ENCODE data around the gene AS3MT. TPM values are rescaled to one million over a fixed set of nuclear protein-coding genes. Genes with fewer than 3 reads are reported as not detected.
"Not testable (repeated sequence)": the region's sequence is repeated elsewhere in the genome, so short reads cannot be mapped to it uniquely, and the experiment has no call there.

AS3MT gene
- total RNA-seq, 3 donors from 2014 or later: 3.7 to 5.6 (median 5.2) TPM

- Histone ChIP-seq H3K27me3 (no peaks in the 10 kb centered on the region), H3K4me1 (peaks cover 0 to 19% of the 10 kb centered on the region in 2 donors), H3K4me3 (no peak overlapping the region), H3K27ac (no peak overlapping the region), H3K36me3 (no peaks in the 10 kb centered on the region), H3K9me3 (no peaks in the 10 kb centered on the region)
- no peak for DNase-seq (ENCODE audit: low spot score in 2 of 2)
- intact Hi-C loops (cut with DNase I; ENCODE audit: low total_unique reads): loop anchor here (2.0 to 10.0 kb wide), 2 partner anchors 25 to 151 kb away; no protein-coding TSS in a partner anchor
- TF ChIP-seq POLR2AphosphoS5 (IDR thresholded peaks at IDR 0.05) (no peak), POLR2A (IDR thresholded peaks at IDR 0.05) (no peak), CTCF (IDR thresholded peaks at IDR 0.05) (no peak)
Measured at GRCh38 chr10:102923601-102924000, 54.3 kb downstream of the AS3MT start.

- intact Hi-C loops (cut with DNase I; ENCODE audit: low total_unique reads): loop anchor here (10.0 kb wide), 1 partner anchor 148 kb away; no protein-coding TSS in a partner anchor
- TF ChIP-seq POLR2A (IDR thresholded peaks at IDR 0.05) (no peak), POLR2AphosphoS5 (IDR thresholded peaks at IDR 0.05) (no peak), CTCF (IDR thresholded peaks at IDR 0.05) (no peak)
- H3K9me3 ChIP-seq: no peaks in the 10 kb centered on the region
- H3K36me3 ChIP-seq: no peaks in the 10 kb centered on the region
- H3K27ac ChIP-seq: no peak overlapping the region
- peaks cover 0 to 2% of the 10 kb centered on the region in 2 donors for H3K4me1 ChIP-seq
- DNase-seq (ENCODE audit: low spot score in 2 of 2): no peak
- H3K27me3 ChIP-seq: no peaks in the 10 kb centered on the region
- H3K4me3 ChIP-seq: no peak overlapping the region
Measured at GRCh38 chr10:102926842-102927241, 57.6 kb downstream of the AS3MT start.

GRCh38 chr10:102927311-102928010, 58.2 kb downstream of the AS3MT start:
- H3K4me3 ChIP-seq: no peak overlapping the region
- intact Hi-C loops (cut with DNase I; ENCODE audit: low total_unique reads): loop anchor here (10.0 kb wide), 1 partner anchor 147 kb away; no protein-coding TSS in a partner anchor
- no peaks in the 10 kb centered on the region for H3K36me3 ChIP-seq
- no peak for TF ChIP-seq POLR2A (IDR thresholded peaks at IDR 0.05)
- TF ChIP-seq CTCF (IDR thresholded peaks at IDR 0.05): no peak
- no peak for TF ChIP-seq POLR2AphosphoS5 (IDR thresholded peaks at IDR 0.05)
- H3K4me1 ChIP-seq: no peaks in the 10 kb centered on the region
- H3K27ac ChIP-seq: no peak overlapping the region
- no peaks in the 10 kb centered on the region for H3K27me3 ChIP-seq
- H3K9me3 ChIP-seq: no peaks in the 10 kb centered on the region
- no peak for DNase-seq (ENCODE audit: low spot score in 2 of 2)

- H3K27ac ChIP-seq; H3K36me3 ChIP-seq; H3K4me1 ChIP-seq; H3K27me3 ChIP-seq; DNase-seq (ENCODE audit: low spot score in 2 of 2); H3K4me3 ChIP-seq; H3K9me3 ChIP-seq: not testable (repeated sequence)
- intact Hi-C loops (cut with DNase I; ENCODE audit: low total_unique reads): loop anchor here (10.0 kb wide), 1 partner anchor 146 kb away; no protein-coding TSS in a partner anchor
Measured at GRCh38 chr10:102928442-102928841, 59.2 kb downstream of the AS3MT start.

GRCh38 chr10:102930720-102931119, 61.5 kb downstream of the AS3MT start:
- H3K4me3 ChIP-seq: no peak overlapping the region
- H3K27me3 ChIP-seq: no peaks in the 10 kb centered on the region
- intact Hi-C loops (cut with DNase I; ENCODE audit: low total_unique reads): no loop called here
- DNase-seq (ENCODE audit: low spot score in 2 of 2): no peak
- no peaks in the 10 kb centered on the region for H3K36me3 ChIP-seq
- H3K27ac ChIP-seq: no peak overlapping the region
- H3K9me3 ChIP-seq: no peaks in the 10 kb centered on the region
- no peak for TF ChIP-seq POLR2AphosphoS5 (IDR thresholded peaks at IDR 0.05)
- no peak for TF ChIP-seq POLR2A (IDR thresholded peaks at IDR 0.05)
- TF ChIP-seq CTCF (IDR thresholded peaks at IDR 0.05): no peak
- H3K4me1 ChIP-seq: no peaks in the 10 kb centered on the region

Data from breast epithelium (tissue), 4 donors.